ENCODE data around the gene CXorf65.
A peak's percentile ranks its signal among the peaks of the same experiment; 100 is the strongest.

CXorf65 gene

DNA sequence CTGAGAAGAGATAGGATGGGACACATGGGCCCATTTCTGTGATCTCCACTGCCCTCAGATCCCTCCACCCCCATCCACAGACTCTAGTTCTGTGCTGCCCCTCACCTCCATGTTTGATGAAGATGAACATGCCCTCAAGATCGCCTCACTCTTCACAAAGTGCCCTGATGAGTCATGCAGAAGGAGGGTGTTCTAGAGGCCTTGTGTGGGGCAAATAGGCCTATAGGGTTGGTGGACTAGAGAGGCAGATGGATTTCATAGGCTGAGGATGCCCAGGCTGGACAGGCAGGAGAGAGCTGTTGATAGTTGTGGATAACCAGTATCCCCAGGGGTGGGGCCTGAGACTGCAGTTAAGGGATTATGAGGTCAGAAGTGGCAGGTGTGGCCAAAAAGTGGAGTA is at the start of gene CXorf65:
Gene CXorf65, minus strand, starts transcription at position 314 of the 400 bp plus-strand sequence. Its CDS starts 184 bp downstream, at position 130.
- DNase-seq, result peak; percentile 2

DNA sequence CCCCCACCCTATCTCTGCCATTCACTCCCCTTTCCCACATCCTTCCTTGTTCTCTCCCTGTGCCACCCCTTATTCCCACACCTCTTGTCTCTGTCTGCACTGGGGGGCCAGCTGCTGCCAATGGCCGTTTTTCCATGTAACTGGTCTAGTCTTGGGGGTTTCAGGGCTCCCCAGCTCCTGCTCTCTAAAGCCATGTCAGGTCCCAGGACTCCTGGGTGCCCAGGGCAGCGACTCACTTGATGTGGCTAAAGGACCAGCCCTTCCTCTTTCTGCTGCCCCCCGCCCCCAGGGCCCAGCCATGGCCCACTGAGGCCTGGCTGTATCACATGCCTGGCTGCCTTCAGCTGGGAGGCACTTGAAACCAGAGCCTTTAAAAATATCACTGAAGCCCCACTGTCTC is 48.1 kb upstream of the CXorf65 start:
- no peak for DNase-seq

DNA sequence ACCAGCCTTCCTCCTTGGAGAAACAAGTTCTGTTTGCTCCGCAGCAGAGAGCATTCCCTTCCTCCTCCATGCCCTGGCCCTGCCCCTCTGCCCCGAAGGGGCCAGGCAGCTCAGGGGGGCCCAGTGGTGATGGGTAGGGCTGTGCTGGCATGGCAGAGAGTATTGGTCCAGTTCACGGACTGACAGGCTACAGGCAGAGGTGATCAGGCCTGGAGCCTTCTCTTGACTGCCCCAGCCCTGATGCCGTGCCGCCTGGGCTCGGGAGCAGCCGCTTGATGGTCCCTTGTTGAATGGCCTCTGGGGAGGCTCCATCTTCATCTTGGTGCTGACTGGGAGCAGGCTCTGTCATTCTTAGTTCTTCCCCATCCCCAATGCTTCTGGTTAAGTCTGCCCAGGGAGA is 47.7 kb upstream of the CXorf65 start:
- no peak for DNase-seq

DNA sequence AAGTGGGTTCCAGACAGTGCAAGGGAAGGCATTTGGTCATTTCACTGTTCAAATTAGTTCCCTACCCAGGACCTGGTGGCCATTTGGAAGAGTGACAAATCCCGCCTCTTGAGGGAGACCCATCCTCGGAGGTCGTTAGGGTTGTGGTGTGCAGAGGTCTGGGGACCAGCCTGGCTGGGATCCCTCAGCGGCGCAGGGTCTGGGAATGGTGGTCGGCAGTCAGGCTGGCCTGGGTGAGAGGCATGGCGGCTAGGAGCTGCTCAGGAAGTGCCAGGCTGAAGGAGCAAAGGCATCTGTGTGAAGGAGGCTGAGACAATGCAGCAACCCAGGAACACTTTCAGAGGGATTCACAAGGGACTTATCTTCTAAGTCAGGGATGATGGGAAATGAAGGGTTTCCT is 44.8 kb upstream of the CXorf65 start:
- DNase-seq, result no peak

DNA sequence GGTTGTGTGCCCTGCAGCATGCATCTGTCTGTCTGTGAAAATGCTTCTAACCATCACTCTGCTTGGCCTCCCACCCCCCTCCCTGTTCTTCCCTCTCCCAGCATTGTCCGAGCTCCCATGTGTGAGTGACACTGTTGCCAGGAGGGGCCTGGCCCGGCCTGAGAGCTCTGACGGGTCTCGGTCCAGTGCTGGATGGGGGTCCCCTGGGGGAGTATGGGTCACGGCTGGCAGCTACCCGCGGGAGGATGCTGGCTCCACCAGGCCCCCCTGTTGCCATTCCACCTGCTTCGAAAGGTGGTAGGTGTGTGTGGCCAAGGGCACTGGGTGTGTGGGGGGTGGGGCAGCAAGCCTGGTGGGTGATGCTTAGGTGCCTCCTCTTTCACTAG is 41.7 kb upstream of the CXorf65 start:
- DNase-seq, result no peak

DNA sequence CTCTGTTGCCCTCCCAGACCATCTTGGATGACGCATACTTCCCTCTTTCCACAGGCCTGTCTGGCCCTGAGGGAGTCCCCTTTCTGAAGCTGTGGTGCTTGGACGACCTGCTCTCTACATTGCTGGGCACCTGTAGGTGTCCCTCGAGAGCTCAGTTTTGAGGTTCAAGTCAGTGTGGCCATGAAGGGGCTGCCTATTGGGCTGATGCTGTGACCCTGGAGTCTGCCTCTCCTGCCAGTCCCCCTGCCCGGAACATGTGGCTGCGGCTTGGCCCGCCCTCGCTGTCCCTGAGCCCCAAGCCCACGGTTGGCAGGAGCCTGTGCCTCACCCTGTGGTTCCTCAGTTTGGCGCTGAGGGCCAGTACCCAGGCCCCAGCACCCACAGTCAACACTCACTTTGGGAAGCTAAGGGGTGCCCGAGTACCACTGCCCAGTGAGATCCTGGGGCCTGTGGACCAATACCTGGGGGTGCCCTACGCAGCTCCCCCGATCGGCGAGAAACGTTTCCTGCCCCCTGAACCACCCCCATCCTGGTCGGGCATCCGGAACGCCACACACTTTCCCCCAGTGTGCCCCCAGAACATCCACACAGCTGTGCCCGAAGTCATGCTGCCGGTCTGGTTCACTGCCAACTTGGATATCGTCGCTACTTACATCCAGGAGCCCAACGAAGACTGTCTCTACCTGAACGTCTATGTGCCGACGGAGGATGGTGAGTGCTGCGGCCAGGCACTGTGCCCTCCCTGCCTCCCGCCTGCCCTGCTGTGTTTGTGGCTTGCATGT is 41.1 kb upstream of the CXorf65 start:
- no peak for DNase-seq

DNA sequence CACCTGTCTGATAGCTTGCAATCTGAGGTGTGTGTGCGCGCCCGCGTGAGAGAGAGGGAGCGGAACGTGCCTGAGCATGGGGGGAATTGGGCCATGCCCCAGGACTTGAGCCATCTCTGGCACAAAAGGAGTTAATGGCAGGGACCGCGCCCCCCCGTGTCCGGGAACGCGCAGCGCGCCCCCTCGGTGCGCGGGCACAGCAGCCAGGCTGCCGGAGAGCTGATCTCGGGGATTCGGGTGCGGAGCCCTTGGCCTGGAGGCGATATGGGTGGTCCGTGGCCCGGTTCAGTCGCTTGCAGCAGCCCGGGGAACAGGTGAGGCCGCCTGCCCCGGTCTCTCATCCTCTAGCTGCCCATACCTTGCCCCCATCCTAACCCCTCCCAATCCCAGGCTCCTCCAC is 38.1 kb upstream of the CXorf65 start, which contains the start of gene NLGN3:
Gene NLGN3, plus strand, starts transcription at position 191 of the 400 bp plus-strand sequence. CDS start 2,909 bp downstream, outside the sequence.
- DNase-seq, result no peak

DNA sequence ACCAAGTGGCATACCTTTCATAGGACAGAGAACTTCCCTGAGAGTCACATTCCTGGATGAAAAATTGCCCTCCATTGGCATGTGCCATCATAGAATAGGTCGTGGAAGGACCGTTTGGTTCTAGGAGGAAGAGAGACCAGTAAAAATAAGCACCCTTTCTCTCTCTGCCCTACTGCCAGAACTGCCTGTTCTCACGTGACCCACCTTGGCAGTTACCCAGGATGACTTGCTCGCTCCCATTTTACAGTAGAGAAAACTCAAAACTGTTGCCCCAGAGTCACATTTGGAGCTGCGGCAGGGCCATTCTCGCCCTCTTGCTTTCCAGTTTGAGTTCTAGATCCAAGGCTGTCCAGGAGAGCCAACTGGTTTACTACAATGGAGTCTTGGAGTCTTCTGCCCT is 37.0 kb upstream of the CXorf65 start:
- no peak for DNase-seq

DNA sequence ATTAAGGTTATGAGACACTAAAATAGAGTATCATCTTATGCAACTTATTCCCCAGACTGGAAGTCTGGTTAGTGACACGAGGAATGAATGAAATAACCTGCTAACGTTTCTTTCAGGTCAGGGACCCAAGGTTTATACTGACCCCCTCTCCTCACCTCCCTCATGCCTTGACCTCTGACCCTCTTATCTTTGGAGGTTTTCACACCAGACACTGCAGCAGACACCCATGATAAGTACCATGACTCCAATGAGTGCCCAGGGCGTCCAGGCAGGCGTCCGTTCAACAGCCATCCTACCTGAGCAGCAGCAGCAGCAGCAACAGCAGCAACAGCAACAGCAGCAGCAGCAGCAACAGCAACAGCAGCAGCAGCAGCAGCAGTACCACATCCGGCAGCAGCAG is 33.9 kb upstream of the CXorf65 start:
- DNase-seq, result no peak

DNA sequence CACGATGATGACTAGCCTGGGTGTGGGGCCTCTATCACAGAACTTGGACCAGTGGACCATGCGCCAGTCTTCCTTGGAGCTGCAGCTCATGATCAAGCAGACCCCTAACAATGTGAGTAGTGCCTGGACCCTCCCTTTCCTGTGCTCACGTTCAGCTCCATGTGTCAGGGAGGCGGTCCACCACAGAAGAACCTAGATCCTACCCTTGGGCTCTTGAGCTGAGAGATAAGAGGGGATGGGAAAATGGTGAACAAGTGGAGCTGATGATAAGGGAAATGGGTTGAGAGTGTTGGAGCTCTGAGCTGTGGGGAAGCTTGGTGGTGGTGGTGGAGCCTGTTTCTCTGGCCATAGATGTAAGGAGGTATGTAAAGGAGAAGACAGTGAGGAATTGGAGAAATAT is 25.0 kb upstream of the CXorf65 start:
- no peak for DNase-seq

DNA sequence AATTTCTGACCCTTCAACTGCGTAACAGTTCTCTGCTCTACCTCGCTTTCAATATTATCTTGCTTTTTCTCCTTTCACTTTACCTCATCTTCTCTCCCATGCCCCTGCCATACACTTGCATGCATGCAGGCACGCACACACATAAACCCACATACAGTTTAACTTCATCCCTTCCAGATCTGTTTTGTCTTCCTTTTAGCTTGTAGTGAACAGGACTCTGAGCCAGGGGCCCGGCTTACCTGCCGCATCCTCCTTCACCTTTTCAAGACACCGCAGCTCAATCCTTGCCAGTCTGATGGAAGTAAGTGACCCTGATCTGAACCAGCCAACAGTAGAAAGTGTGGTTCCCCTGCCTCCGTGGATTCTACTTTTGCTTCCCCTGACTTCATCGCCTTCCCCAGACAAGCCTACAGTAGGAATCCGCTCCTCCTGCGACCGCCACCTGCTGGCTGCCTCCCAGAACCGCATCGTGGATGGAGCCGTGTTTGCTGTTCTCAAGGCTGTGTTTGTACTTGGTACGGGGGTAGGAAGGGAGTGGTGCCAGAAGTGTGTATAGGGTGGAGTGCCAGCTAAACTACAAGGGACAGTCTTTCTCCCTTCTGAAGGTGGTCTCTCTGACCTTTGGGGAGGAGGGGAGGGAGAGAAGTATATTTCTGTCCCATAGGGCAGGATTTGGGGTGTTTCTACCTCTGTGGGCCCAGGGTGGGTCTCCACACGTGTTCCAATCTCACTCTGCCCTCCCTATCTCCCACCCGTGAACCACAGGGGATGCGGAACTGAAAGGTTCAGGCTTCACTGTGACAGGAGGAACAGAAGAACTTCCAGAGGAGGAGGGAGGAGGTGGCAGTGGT is 22.6 kb upstream of the CXorf65 start:
- DNase-seq, result peak; percentile 41

DNA sequence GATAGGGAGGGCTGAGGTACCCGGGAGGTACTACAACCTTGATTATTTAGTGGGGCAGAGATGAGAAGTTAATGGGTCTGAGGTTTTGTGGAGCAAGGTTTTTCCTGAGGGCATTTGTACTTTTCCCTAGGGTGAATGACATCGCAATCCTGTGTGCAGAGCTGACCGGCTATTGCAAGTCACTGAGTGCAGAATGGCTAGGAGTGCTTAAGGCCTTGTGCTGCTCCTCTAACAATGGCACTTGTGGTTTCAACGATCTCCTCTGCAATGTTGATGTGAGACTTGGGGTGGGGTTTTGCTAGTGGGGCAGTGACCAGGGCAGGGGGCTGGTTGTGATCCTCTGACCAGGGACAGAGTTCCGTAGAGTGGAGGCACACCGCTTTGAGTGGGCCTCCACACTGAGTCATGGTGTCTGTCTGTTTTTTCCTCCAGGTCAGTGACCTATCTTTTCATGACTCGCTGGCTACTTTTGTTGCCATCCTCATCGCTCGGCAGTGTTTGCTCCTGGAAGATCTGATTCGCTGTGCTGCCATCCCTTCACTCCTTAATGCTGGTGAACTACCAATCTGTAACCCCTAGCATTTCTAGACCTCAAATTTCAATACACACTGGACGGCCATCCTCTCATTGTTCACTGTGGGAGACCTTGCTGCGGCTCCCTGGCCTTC is 21.8 kb upstream of the CXorf65 start:
- no peak for DNase-seq

DNA sequence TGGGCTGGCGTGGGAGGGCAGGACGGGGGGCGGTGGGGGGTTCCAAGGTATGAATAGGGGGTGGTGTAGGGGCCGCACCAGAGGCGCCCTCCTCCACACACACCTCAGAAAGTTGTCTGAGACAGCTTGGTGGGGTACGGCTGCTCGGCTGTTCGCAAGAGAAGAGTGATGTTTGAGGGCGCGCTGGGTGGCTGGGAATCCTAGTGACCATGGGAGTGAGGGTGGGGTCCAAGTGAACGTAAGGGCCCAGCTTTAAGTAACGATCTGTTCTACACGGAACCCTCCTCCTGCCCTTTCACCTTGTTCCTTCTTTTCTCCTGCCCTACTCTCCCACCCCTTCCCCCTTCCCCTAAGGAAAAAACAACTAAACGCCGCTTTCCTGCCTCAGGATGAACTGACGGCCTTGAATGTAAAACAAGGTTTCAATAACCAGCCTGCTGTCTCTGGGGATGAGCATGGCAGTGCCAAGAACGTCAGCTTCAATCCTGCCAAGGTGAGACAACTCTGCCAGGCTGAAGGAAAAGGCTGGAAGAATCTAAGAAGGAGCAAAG is 12.5 kb upstream of the CXorf65 start:
- DNase-seq, result no peak

DNA sequence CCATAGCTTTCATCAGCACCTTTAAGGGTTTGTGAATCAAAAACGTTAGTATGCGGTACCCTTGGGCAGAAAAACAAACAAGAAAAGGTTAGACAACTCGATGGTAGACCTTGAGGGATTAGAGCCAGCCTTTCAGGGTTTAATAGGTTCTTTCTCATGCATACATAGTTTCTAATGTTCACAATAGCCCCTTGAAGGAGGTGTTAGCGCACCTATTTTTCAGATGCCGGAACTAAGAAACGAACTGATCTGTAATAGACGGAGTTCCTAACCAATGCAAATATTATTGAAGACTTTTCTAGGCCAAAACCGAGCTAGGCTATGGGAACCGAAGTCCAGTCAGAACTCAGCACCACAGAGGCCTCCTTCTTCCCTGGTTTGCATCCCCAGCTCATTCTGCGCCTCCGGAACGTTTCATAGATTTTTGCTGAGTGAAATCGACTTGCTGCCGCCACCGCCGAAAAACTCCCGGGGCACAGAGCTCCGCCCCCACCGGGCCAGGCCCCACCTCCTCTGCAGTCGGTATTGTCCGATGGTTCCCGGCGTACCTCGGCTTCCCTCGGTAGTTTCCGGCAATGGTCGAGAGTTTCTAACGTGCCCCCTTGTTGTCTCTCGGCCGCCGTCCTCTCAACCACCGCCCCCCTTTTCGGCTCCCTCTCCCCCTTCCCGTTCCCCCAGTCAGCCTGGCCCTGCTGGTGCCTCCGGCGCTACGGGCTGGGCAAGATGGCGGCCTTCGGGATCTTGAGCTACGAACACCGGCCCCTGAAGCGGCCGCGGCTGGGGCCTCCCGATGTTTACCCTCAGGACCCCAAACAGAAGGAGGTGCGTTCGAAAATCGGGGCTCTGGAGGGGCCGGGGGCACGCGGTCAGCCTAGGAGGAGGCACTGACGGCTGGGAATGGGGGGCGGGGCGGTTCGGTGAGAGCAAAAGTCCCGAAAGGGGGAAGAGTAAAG is 11.8 kb upstream of the CXorf65 start, which contains the start of gene MED12:
Gene MED12, plus strand, starts transcription at position 565 of the 953 bp plus-strand sequence. Its CDS starts 159 bp downstream, at position 724.
- peak; percentile 82 for DNase-seq

DNA sequence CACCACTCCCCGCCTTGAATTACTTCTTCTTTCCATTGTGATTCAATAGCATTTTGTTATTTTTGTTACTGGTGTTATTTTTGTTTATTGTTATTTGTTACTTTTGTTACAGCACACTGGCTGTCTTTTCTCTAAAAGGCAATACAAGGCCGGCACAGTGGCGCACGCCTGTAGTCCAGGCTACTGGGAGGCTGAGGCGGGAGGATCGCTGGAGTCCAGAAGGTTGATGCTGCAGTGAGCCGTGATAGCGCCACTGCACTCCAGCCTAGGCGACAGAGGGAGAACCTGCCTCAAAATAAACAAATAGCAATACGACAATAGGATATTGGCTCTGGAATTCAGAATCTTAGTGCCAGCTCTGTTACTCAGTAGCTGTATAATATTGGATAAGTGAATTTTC is 10.8 kb upstream of the CXorf65 start:
- no peak for DNase-seq

DNA sequence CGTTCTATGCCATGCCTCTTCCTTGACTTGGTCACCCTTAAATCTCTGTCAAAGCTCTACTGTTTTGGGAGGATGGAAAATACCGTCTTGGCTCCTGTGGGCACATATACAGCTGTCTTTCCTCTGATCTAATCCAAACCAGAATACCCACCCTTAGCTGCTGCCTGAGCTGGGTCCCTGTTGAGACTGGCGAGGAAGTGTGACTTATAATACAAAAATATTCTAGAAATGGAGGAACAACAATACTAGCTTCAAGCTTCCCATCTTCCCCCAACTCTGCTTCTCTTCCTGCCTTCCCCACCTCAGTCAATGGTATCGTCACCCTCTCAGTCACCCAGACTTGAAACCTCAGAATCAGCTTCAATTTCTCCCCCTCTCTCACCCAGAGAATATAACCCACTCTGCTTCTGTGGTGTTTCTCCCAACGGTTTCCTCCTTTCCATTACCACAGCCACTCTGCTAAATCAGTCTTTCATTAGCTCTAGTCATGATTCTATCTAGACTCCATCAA is 5.4 kb upstream of the CXorf65 start:
- DNase-seq, result no peak

DNA sequence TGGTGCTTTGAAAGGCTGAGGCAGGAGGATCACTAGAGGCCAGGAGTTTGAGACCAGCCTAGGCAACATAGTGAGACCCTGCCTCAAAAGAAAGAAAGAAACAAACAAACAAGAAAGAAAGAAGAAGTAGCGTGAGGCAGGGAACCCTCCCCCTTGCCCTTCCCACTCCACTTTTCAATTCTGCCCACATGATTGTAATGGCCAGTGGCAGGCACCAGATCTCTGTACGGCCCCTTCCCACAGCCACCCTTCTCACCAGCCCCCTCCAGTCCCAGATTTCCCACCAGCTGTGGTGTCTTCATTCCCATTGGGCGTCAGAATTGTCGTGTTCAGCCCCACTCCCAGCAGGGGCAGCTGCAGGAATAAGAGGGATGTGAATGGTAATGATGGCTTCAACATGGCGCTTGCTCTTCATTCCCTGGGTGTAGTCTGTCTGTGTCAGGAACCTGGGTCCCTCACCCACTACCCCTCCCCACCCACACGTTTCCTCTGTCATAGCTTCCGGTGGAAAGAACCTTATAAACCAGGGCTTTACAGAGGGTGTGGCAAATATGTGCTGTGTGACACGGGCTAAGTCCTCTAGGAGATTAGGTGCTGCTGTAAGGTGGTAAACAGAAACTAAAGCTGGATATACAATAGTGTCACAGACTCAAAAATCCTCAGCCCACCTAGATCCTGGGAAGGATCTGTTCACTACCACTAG is 4.8 kb upstream of the CXorf65 start, which contains the start of gene IL2RG:
Gene IL2RG, minus strand, starts transcription at position 437 of the 703 bp plus-strand sequence. Its CDS starts 38 bp downstream, at position 399.
- DNase-seq, result no peak

DNA sequence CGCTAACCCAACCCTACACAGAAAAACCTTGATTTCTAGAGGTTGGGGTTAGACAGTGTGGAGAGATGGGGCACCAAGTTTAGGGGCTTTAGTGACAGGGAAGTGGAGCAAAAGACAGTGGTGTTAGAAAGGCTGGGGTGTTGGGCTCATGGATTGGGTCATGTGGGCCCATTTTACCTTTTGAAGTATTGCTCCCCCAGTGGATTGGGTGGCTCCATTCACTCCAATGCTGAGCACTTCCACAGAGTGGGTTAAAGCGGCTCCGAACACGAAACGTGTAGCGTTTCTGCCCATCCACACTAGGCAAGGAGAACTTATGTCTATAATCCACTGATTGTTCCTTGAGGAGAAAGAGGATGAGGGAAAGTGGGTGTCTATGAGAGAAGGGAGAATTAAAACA is 2.5 kb upstream of the CXorf65 start:
- no peak for DNase-seq

DNA sequence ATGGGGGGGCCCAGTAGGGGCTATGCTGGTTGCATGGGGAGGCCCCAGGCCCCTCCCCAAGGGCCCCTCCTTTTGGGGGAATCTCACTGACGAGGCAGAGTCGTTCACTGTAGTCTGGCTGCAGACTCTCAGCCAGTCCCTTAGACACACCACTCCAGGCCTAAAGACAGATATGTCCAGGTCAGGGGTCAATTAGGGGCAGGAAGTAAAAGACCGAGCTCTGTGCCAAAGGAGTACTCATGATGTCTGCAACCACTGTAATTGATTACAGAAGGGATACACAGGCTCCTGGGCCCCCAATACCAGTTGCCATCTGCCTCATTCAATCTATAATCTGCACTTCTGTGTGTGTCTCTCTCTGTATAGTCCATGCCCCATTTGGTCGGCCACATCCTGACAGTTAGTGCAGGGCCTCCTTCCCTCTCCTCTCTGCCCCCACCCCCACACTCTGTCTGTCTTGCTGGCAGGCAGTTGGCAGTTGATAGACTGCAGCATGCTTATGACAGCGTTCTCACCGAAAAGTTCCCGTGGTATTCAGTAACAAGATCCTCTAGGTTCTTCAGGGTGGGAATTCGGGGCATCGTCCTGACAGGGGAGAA is 1.3 kb upstream of the CXorf65 start:
- peak; percentile 3 for DNase-seq

DNA sequence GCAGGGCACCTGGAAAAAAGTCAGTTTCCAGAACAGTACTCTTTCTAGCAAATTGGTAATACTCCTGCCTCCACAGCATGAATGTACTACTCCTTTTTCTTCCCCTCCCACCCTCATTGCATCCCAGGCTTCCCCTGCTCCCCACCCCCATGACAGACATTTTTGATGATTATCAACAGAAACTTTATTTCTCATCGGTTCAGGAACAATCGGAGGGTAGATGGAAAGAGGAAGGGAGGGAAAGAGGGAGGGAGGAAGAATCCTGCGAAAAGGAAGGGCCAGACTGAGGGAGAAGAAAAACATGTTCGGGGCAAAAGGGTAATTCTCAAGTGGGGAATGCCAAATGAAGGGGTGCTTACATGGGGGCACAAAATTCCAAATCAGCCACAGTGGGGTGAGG is 705 bp upstream of the CXorf65 start:
- no peak for DNase-seq
